NCI-H1436 (cell line): Measurements from ENCODE around the gene NIP7.
"Not testable (repeated sequence)": the region's sequence is repeated elsewhere in the genome, so short reads cannot be mapped to it uniquely, and the experiment has no call there.

ENCODE experiments used
- DNase-seq: peaks from one replicate; lab custom pipeline; 2025; lab: John Stamatoyannopoulos, UW

The NIP7 gene

GRCh38 chr16:69345923-69346322, 6.4 kb downstream of the NIP7 start:
- no peak for DNase-seq

GRCh38 chr16:69346683-69347082, 7.1 kb downstream of the NIP7 start:
- DNase-seq, result no peak

GRCh38 chr16:69348222-69348621, 8.7 kb downstream of the NIP7 start:
- DNase-seq, result no peak

GRCh38 chr16:69349536-69349935, 10.0 kb downstream of the NIP7 start:
- no peak for DNase-seq

GRCh38 chr16:69350536-69351133, 11.1 kb downstream of the NIP7 start:
- no peak for DNase-seq

- DNase-seq, result no peak
These were observed 11.9 kb downstream of the NIP7 start, which contains the start of gene TMED6 for GRCh38 chr16:69351309-69352027. TSS of gene TMED6 (minus strand) at chr16:69351786. CDS start at chr16:69351753, 33 bp downstream.

- not testable (repeated sequence) for DNase-seq
These were observed 20.5 kb downstream of the NIP7 start for GRCh38 chr16:69360070-69360469.

- no peak for DNase-seq
These were observed 23.7 kb downstream of the NIP7 start for GRCh38 chr16:69363281-69363717.

- DNase-seq, result no peak
These were observed 24.5 kb downstream of the NIP7 start for GRCh38 chr16:69364088-69364487.

GRCh38 chr16:69365901-69366300, 26.3 kb downstream of the NIP7 start:
- DNase-seq, result no peak

GRCh38 chr16:69366431-69366830, 26.9 kb downstream of the NIP7 start:
- DNase-seq, result no peak

- DNase-seq, result no peak
These were observed 28.4 kb downstream of the NIP7 start for GRCh38 chr16:69367980-69368379.

- no peak for DNase-seq
These were observed 29.3 kb downstream of the NIP7 start for GRCh38 chr16:69368866-69369265.

GRCh38 chr16:69371564-69371963, 32.0 kb downstream of the NIP7 start:
- no peak for DNase-seq

GRCh38 chr16:69373019-69373418, 33.4 kb downstream of the NIP7 start:
- no peak for DNase-seq

GRCh38 chr16:69376393-69377059, 37.0 kb downstream of the NIP7 start:
- no peak for DNase-seq

GRCh38 chr16:69378036-69378435, 38.5 kb downstream of the NIP7 start:
- DNase-seq, result no peak

GRCh38 chr16:69378760-69379159, 39.2 kb downstream of the NIP7 start:
- DNase-seq, result no peak

- no peak for DNase-seq
These were observed 41.7 kb downstream of the NIP7 start for GRCh38 chr16:69381231-69381630.

GRCh38 chr16:69382421-69382820, 42.8 kb downstream of the NIP7 start:
- DNase-seq, result no peak

GRCh38 chr16:69384974-69385373, 45.4 kb downstream of the NIP7 start:
- DNase-seq, result no peak

GRCh38 chr16:69386596-69386995, 47.0 kb downstream of the NIP7 start:
- no peak for DNase-seq
